MCF 10A (cell line): ENCODE results near the gene S100A7A. TPM values are rescaled to one million over a fixed set of nuclear protein-coding genes. Genes with fewer than 3 reads are reported as not detected.
"Not testable (repeated sequence)": the region's sequence is repeated elsewhere in the genome, so short reads cannot be mapped to it uniquely, and the experiment has no call there.

Experiments
- BruUV-seq: library from RNA; stranded (reverse); fragments of 400-500 nt; replicated peaks from 2 replicates; lab custom pipeline; 2021; lab: Mats Ljungman, UMichigan
- CTCF ChIA-PET: fragments of 300-600 bp; sonication (Branson Sonifier 250); formaldehyde crosslinking; extraction: SDS; loops from one replicate; lab custom pipeline; 2021; ENCODE audit warnings: antibody characterized with exemption, inconsistent platforms; lab: Yijun Ruan, JAX
- POLR2A ChIA-PET: fragments of 300-600, 350-650 bp; sonication (Branson Sonifier 250); formaldehyde crosslinking; extraction: SDS; loops from one replicate; lab custom pipeline; 2020; ENCODE audit warnings: antibody characterized with exemption, inconsistent platforms; lab: Yijun Ruan, JAX
- DNase-seq: peaks from one replicate; pipeline ENCODE4 v3.0.0-alpha.2; 2018; ENCODE audit not compliant: unreplicated experiment
- H3K27ac Mint-ChIP-seq: one replicate; pipeline ENCODE4 v1.8.0; 2022; ENCODE audit warnings: mild to moderate bottlenecking, low read depth, mixed read lengths; ENCODE audit not compliant: unreplicated experiment
- H3K27me3 Mint-ChIP-seq: one replicate; pipeline ENCODE4 v1.8.0; 2022; ENCODE audit warnings: mixed read lengths; ENCODE audit not compliant: insufficient read depth, unreplicated experiment
- H3K36me3 Mint-ChIP-seq: one replicate; pipeline ENCODE4 v1.8.0; 2022; ENCODE audit warnings: mild to moderate bottlenecking, moderate library complexity, mixed read lengths; ENCODE audit not compliant: insufficient read depth, unreplicated experiment
- H3K4me1 Mint-ChIP-seq: one replicate; pipeline ENCODE4 v1.8.0; 2022; ENCODE audit warnings: mixed read lengths; ENCODE audit not compliant: insufficient read depth, unreplicated experiment
- H3K4me3 Mint-ChIP-seq: one replicate; pipeline ENCODE4 v1.8.0; 2022; ENCODE audit warnings: mild to moderate bottlenecking, moderate library complexity, mixed read lengths; ENCODE audit not compliant: unreplicated experiment
- H3K9me3 Mint-ChIP-seq: one replicate; pipeline ENCODE4 v1.8.0; 2022; ENCODE audit warnings: mixed read lengths; ENCODE audit not compliant: unreplicated experiment
- CTCF ChIP-seq: fragments of 200-600 bp; IDR thresholded peaks from one replicate; pipeline ENCODE4 v1.8.0; 2022; ENCODE audit warnings: antibody characterized with exemption, mild to moderate bottlenecking; ENCODE audit not compliant: unreplicated experiment
- intact Hi-C: fragments of 100-400 bp; cut with micrococcal nuclease; formaldehyde crosslinking; loops from 2 replicates; pipeline ENCODE4 v1.14.1; 2022
- total RNA-seq: library from RNA; stranded (reverse); gene quantifications from 2 replicates; pipeline ENCODE4 v1.2.3, GENCODE V29; 2022

Gene S100A7A
- total RNA-seq, 1 experiment from 2014 or later, result not detected

- DNase-seq, result no peak
- H3K27me3 Mint-ChIP-seq, result peaks cover 67% of the 10 kb centered on the region
- TF ChIP-seq CTCF, result no peak
- H3K4me3 Mint-ChIP-seq, result no peak overlapping the region
- intact Hi-C loops, result loop anchor here (1.0 to 2.0 kb wide), 3 partner anchors 19 to 91 kb away; no protein-coding TSS in a partner anchor
- H3K36me3 Mint-ChIP-seq, result no peaks in the 10 kb centered on the region
- H3K9me3 Mint-ChIP-seq, result no peaks in the 10 kb centered on the region
- no peak overlapping the region for H3K27ac Mint-ChIP-seq
- H3K4me1 Mint-ChIP-seq, result no peaks in the 10 kb centered on the region
- POLR2A ChIA-PET, result interaction anchor here (0.5 to 0.6 kb wide), 3 partner anchors 13 to 1864 kb away, joined by 3 to 5 read pairs (median 3); partner anchors contain the start of gene S100A8
- CTCF ChIA-PET, result interaction anchor here (0.6 to 5.5 kb wide), 13 partner anchors 17 to 580 kb away, joined by 3 to 31 read pairs (median 3); partner anchors contain the start of gene S100A9
- no TSS peak for BruUV-seq
These were observed 12.2 kb upstream of the S100A7A start for GRCh38 chr1:153404086-153404635.

GRCh38 chr1:153404768-153405167 lies 11.6 kb upstream of the S100A7A start:
- DNase-seq, result peak; percentile 73
- Mint-ChIP-seq H3K36me3 (no peaks in the 10 kb centered on the region), H3K27ac (no peak overlapping the region), H3K4me3 (no peak overlapping the region), H3K4me1 (no peaks in the 10 kb centered on the region), H3K27me3 (peaks cover 67% of the 10 kb centered on the region), H3K9me3 (no peaks in the 10 kb centered on the region)
- intact Hi-C loops, result loop anchor here (1.0 to 2.0 kb wide), 3 partner anchors 18 to 90 kb away; no protein-coding TSS in a partner anchor
- POLR2A ChIA-PET, result interaction anchor here (0.5 kb wide), 1 partner anchor 19 kb away, joined by 3 read pairs; no protein-coding TSS in a partner anchor
- BruUV-seq, result no TSS peak
- CTCF ChIA-PET, result interaction anchor here (0.6 to 5.5 kb wide), 11 partner anchors 18 to 579 kb away, joined by 3 to 31 read pairs (median 3); partner anchors contain the start of gene S100A9
- TF ChIP-seq CTCF, result peak; percentile 86

- POLR2A ChIA-PET, BruUV-seq, H3K9me3 Mint-ChIP-seq, DNase-seq, H3K4me3 Mint-ChIP-seq, H3K4me1 Mint-ChIP-seq, H3K36me3 Mint-ChIP-seq, H3K27ac Mint-ChIP-seq: not testable (repeated sequence)
- peaks cover 73% of the 10 kb centered on the region for H3K27me3 Mint-ChIP-seq
- CTCF ChIA-PET, result interaction anchor here (0.6 to 5.5 kb wide), 6 partner anchors 40 to 565 kb away, joined by 3 to 31 read pairs (median 5); no protein-coding TSS in a partner anchor
- intact Hi-C loops, result loop anchor here (2.0 kb wide), 2 partner anchors 17 to 89 kb away; no protein-coding TSS in a partner anchor
These were observed 10.3 kb upstream of the S100A7A start for GRCh38 chr1:153405825-153406599.

GRCh38 chr1:153407274-153407673 lies 9.0 kb upstream of the S100A7A start:
- POLR2A ChIA-PET, result interaction anchor here (1.3 to 1.4 kb wide), 2 partner anchors 12 to 50 kb away, joined by 3 to 4 read pairs; partner anchors contain the start of gene S100A9
- not testable (repeated sequence) for DNase-seq

GRCh38 chr1:153413961-153414360 lies 2.4 kb upstream of the S100A7A start:
- peaks cover 46% of the 10 kb centered on the region for H3K27me3 Mint-ChIP-seq

More at GRCh38 chr1:153407274-153407673, 9.0 kb upstream of the S100A7A start:
- H3K9me3 Mint-ChIP-seq, H3K36me3 Mint-ChIP-seq, H3K4me1 Mint-ChIP-seq, H3K27ac Mint-ChIP-seq, intact Hi-C loops, BruUV-seq, H3K4me3 Mint-ChIP-seq: not testable (repeated sequence)
- CTCF ChIA-PET, result interaction anchor here (0.7 to 5.5 kb wide), 6 partner anchors 50 to 293 kb away, joined by 3 to 31 read pairs (median 7); no protein-coding TSS in a partner anchor
- peaks cover 63% of the 10 kb centered on the region for H3K27me3 Mint-ChIP-seq

More at GRCh38 chr1:153413961-153414360, 2.4 kb upstream of the S100A7A start:
- H3K4me3 Mint-ChIP-seq, H3K27ac Mint-ChIP-seq, H3K9me3 Mint-ChIP-seq, DNase-seq, H3K36me3 Mint-ChIP-seq, intact Hi-C loops, H3K4me1 Mint-ChIP-seq, BruUV-seq: not testable (repeated sequence)
- ChIA-PET CTCF (interaction anchor here (0.6 to 0.7 kb wide), 3 partner anchors 20 to 1171 kb away, joined by 3 to 4 read pairs (median 3); no protein-coding TSS in a partner anchor), POLR2A (interaction anchor here (0.6 kb wide), 1 partner anchor 311 kb away, joined by 4 read pairs; no protein-coding TSS in a partner anchor)
